NOMO-1 (cell line): Measurements from ENCODE around the gene MLC1.

ENCODE experiments used
- DNase-seq, 2 experiments: peaks; one replicate each; lab custom pipeline; 2025; ENCODE audit not compliant: unreplicated experiment in 2 of 2; lab: John Stamatoyannopoulos, UW

MLC1 gene

GRCh38 chr22:50016988-50017700 lies 68.1 kb downstream of the MLC1 start:
- DNase-seq = no peak

- DNase-seq = no peak
Observed at GRCh38 chr22:50016308-50016987, 68.8 kb downstream of the MLC1 start.

GRCh38 chr22:50015451-50016307 lies 69.5 kb downstream of the MLC1 start:
- DNase-seq = no peak

- DNase-seq = no peak
Observed at GRCh38 chr22:50014655-50015401, 70.4 kb downstream of the MLC1 start.

GRCh38 chr22:50014053-50014501 lies 71.1 kb downstream of the MLC1 start:
- DNase-seq = no peak

- no peak for DNase-seq
Observed at GRCh38 chr22:50012211-50013181, 72.7 kb downstream of the MLC1 start, which contains the start of gene IL17REL. IL17REL (minus strand) TSS chr22:50012765; CDS start chr22:50012646, 119 bp downstream.

GRCh38 chr22:50011447-50012210 lies 73.6 kb downstream of the MLC1 start:
- no peak for DNase-seq

- DNase-seq = no peak
Observed at GRCh38 chr22:50010676-50011446, 74.4 kb downstream of the MLC1 start.

- DNase-seq = no peak
Observed at GRCh38 chr22:50009765-50010675, 75.2 kb downstream of the MLC1 start.
